GM12878 (cell line): ENCODE data around the gene TMEM170B. TPM values are rescaled to one million over a fixed set of nuclear protein-coding genes. Genes with fewer than 3 reads are reported as not detected.

ENCODE experiments used
- ATAC-seq: fragments of 200-7000 bp; cut with Tn5 transposase; 3 replicates; pipeline ENCODE4 v1.9.1; 2020; ENCODE audit warnings: mild to moderate bottlenecking, moderate library complexity
- BruUV-seq: library from RNA; stranded (reverse); fragments of 400-500 nt; replicated peaks from 2 replicates; lab custom pipeline; 2021; lab: Mats Ljungman, UMichigan
- CTCF ChIA-PET: fragments of 300-600 bp; sonication (Branson Sonifier 250); formaldehyde crosslinking; extraction: SDS; loops from one replicate; lab custom pipeline; 2021; ENCODE audit warnings: inconsistent platforms; lab: Yijun Ruan, JAX
- POLR2A ChIA-PET: fragments of 350-600 bp; formaldehyde crosslinking; extraction: SDS; loops from one replicate; lab custom pipeline; 2021; ENCODE audit warnings: inconsistent platforms; lab: Charles Lee
- RAD21 ChIA-PET: fragments of 300-600 bp; sonication (Branson Sonifier 250); formaldehyde crosslinking; loops from one replicate; lab custom pipeline; 2023; ENCODE audit warnings: antibody characterized with exemption; ENCODE audit not compliant: unreplicated experiment; lab: Charles Lee
- SMC1A ChIA-PET: fragments of 300-600 bp; sonication (Branson Sonifier 250); formaldehyde crosslinking; loops from one replicate; lab custom pipeline; 2023; ENCODE audit not compliant: unreplicated experiment, uncharacterized antibody; lab: Charles Lee
- DNase-seq: peaks from one replicate; pipeline ENCODE4 v3.0.0-alpha.2; 2011; ENCODE audit warnings: low read depth, low spot score
- FAIRE-seq: peaks from 3 replicates; lab custom pipeline; 2011; peaks lifted over from hg19 to GRCh38; lab: Jason Lieb, UNC
- H2AFZ ChIP-seq: 2 replicates; pipeline ENCODE4 v1.6.0; 2011; ENCODE audit warnings: low read depth, low read length, control low read depth; ENCODE audit not compliant: control insufficient read depth
- H3K27ac ChIP-seq: 2 replicates; pipeline ENCODE4 v1.5.1; 2011; ENCODE audit warnings: control low read depth; ENCODE audit not compliant: control insufficient read depth, insufficient read depth
- H3K27me3 ChIP-seq, 2 experiments: replicated peaks in 1 of 2; 2 replicates each; pipeline versions ENCODE4 v1.6.0 to v1.6.1; 2011; ENCODE audit warnings: low read length in 1 of 2; ENCODE audit not compliant: control insufficient read depth in 2 of 2, insufficient read depth in 2 of 2
- H3K36me3 ChIP-seq, 2 experiments: 2 replicates each; pipeline ENCODE4 v1.5.1; 2011; ENCODE audit warnings: low read length in 1 of 2; ENCODE audit not compliant: control insufficient read depth in 2 of 2, insufficient read depth in 2 of 2
- H3K4me1 ChIP-seq: 2 replicates; pipeline ENCODE4 v1.6.1; 2011; ENCODE audit warnings: mild to moderate bottlenecking, low read length, moderate library complexity, mixed read lengths; ENCODE audit not compliant: control insufficient read depth, insufficient read depth
- H3K4me2 ChIP-seq: 2 replicates; pipeline ENCODE4 v1.6.0; 2011; ENCODE audit warnings: control low read depth; ENCODE audit not compliant: control insufficient read depth, insufficient read depth
- H3K4me3 ChIP-seq: fragments of 200-600 bp; sonication (generic); 2 replicates; pipeline ENCODE4 v1.5.1; 2016
- H3K79me2 ChIP-seq: 2 replicates; pipeline ENCODE4 v1.6.0; 2011; ENCODE audit warnings: low read length; ENCODE audit not compliant: control insufficient read depth, insufficient read depth
- H3K9ac ChIP-seq: 2 replicates; pipeline ENCODE4 v1.8.0; 2011; ENCODE audit warnings: low read length, control low read depth, mixed read lengths; ENCODE audit not compliant: control insufficient read depth, insufficient read depth
- H3K9me3 ChIP-seq: replicated peaks from 3 replicates; pipeline ENCODE4 v1.5.1; 2011; ENCODE audit warnings: mild to moderate bottlenecking, low read length; ENCODE audit not compliant: control insufficient read depth, insufficient read depth
- H4K20me1 ChIP-seq: 2 replicates; pipeline ENCODE4 v1.6.0; 2011; ENCODE audit not compliant: control insufficient read depth, insufficient read depth
- DPF2 ChIP-seq: fragments of 450-650 bp; IDR thresholded peaks from 2 replicates; pipeline ENCODE4 v1.6.1; 2017; ENCODE audit warnings: mild to moderate bottlenecking
- KDM1A ChIP-seq: fragments of 200-600 bp; sonication (generic); IDR thresholded peaks from 2 replicates; pipeline ENCODE4 v1.6.1; 2016; ENCODE audit warnings: borderline replicate concordance
- LARP7 ChIP-seq: fragments of 450-650 bp; IDR thresholded peaks from 2 replicates; pipeline ENCODE4 v1.6.1; 2017; ENCODE audit warnings: mild to moderate bottlenecking
- RUNX3 ChIP-seq: IDR thresholded peaks from 2 replicates; pipeline ENCODE4 v1.6.1; 2012; ENCODE audit warnings: low read length, inconsistent platforms
- WGBS: methylation state at CpG from one replicate; pipeline ENCODE4 v1.1.6; 2016; ENCODE audit warnings: low lambda C conversion rate; ENCODE audit not compliant: insufficient replicate concordance, insufficient coverage; ENCODE audit errors: missing lambda C conversion rate; 5-methylcytosine and 5-hydroxymethylcytosine counted together
- in situ Hi-C: fragments of 300-500 bp; cut with MboI; formaldehyde crosslinking; loops from 9 replicates; pipeline ENCODE4 v1.14.3; 2018; ENCODE audit warnings: mixed read lengths
- intact Hi-C: fragments of 100-400 bp; cut with micrococcal nuclease; formaldehyde crosslinking; loops from one replicate; pipeline ENCODE4 v1.14.2; 2022; ENCODE audit not compliant: unreplicated experiment
- polyA plus RNA-seq, 11 experiments: library from polyadenylated mRNA; depleted of rRNA in 4 of 11; unstranded in 6 of 11; stranded (reverse) in 5 of 11; fragments of >200 nt; fragmentation: Nextera tagmentation in 4 of 11; fragmentation: Illumina TruSeq in 1 of 11; extraction: Ambion mirVana in 4 of 11; extraction: Trizol in 1 of 11; gene quantifications; 1 replicate in 1 of 11; 2 replicates in 10 of 11; pipeline versions ENCODE4 v1.2.1 to v1.2.3, GENCODE V29; 2011 to 2016; ENCODE audit warnings: inconsistent platforms in 2 of 11, missing spikeins in 2 of 11, low read depth in 1 of 11
- total RNA-seq, 4 experiments: library from RNA; depleted of rRNA in 3 of 4; stranded (reverse); fragments of >200 nt in 3 of 4; fragmentation: Illumina TruSeq in 1 of 4; extraction: Trizol in 1 of 4; gene quantifications; 2 replicates each; pipeline versions ENCODE4 v1.2.1 to v1.2.3, GENCODE V29; 2013 to 2021
- TF ChIP-seq, protein P1 (sequence below): IDR thresholded peaks from 2 replicates; pipeline ENCODE4 v1.6.1; 2012; ENCODE audit warnings: mild to moderate bottlenecking, low read depth, low read length
- TF ChIP-seq, protein P2 (sequence below): fragments of 450-650 bp; formaldehyde crosslinking; IDR thresholded peaks from 2 replicates; pipeline ENCODE4 v1.5.0; 2022; ENCODE audit warnings: mild to moderate bottlenecking, missing genetic modification characterization

TMEM170B gene
- total and polyA plus RNA-seq, 10 of the 15 experiments (the other 5 are each of a cell fraction or from before 2014, with no cell fraction given) = 0.38 to 10.3 (median 4.2) TPM

DNA sequence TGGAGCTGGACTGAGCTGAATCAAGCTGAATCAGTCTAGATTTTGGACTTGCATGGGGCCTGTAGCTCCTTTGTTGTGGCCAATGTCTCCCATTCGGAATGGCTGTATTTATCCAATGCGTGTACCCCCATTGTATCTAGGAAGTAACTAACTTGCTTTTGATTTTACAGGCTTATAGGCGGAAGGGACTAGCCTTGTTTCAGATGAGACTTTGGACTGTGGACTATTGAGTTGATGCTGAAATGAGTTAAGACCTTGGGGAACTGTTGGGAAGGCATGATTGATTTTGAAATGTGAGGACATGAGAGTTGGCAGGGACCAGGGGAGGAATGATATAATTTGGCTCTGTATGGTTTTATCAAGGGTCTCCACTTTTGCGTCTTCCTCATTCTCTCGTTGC lies 3.0 kb upstream of the TMEM170B start (continued):
- TF ChIP-seq KDM1A (no peak), LARP7 (no peak), RUNX3 (no peak), DPF2 (no peak)
- TF ChIP-seq, all 136 proteins: peak for 0

DNA sequence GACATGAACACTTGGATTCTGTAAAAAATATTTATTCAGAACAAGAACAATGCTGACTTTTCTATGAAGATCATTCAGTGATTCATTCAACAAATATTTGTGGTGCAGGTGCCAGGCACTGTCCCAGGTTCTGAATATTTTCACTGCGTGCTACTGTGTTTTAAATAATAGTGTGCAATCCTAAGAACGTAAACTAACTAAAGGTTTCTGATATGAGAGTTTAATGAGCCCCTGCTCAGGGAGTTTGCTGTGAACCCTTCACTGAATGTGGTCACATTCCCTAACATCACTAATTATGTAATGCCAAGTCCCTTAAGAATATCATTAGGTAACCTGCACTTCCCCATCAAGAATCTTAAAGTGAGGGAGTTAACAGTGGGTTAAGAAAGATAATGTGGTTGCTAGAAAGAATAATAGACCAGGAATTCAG lies 1.7 kb upstream of the TMEM170B start:
- no TSS peak for BruUV-seq
- H2AFZ ChIP-seq = no peak overlapping the region
- DNase-seq (no peak), ATAC-seq (no peak), FAIRE-seq (no peak)
- no peak overlapping the region for H3K9ac ChIP-seq
- RAD21 ChIA-PET = interaction anchor here (1.1 kb wide), 1 partner anchor 20 kb away, joined by 3 read pairs; no protein-coding TSS in a partner anchor
- H3K4me1 ChIP-seq = no peaks in the 10 kb centered on the region; the same call in 1 of the 2 replicates
- H3K4me2 ChIP-seq = no peak overlapping the region
- WGBS = 100% methylated on average over 2 of the region's 2 CpGs
- POLR2A ChIA-PET = interaction anchor here (0.6 kb wide), 1 partner anchor 9 kb away, joined by 4 read pairs; no protein-coding TSS in a partner anchor
- CTCF ChIA-PET = interaction anchor here (1.3 kb wide), 1 partner anchor 40 kb away, joined by 3 read pairs; no protein-coding TSS in a partner anchor
- no peaks in the 10 kb centered on the region for H4K20me1 ChIP-seq
- H3K27me3 ChIP-seq = no peaks in the 10 kb centered on the region
- no peaks in the 10 kb centered on the region for H3K36me3 ChIP-seq
- SMC1A ChIA-PET = no interaction called here
- 0 out of 2 replicates have a peak, but pooled peaks have one; percentile 8 for TF ChIP-seq RUNX3
- TF ChIP-seq, protein P1, sequence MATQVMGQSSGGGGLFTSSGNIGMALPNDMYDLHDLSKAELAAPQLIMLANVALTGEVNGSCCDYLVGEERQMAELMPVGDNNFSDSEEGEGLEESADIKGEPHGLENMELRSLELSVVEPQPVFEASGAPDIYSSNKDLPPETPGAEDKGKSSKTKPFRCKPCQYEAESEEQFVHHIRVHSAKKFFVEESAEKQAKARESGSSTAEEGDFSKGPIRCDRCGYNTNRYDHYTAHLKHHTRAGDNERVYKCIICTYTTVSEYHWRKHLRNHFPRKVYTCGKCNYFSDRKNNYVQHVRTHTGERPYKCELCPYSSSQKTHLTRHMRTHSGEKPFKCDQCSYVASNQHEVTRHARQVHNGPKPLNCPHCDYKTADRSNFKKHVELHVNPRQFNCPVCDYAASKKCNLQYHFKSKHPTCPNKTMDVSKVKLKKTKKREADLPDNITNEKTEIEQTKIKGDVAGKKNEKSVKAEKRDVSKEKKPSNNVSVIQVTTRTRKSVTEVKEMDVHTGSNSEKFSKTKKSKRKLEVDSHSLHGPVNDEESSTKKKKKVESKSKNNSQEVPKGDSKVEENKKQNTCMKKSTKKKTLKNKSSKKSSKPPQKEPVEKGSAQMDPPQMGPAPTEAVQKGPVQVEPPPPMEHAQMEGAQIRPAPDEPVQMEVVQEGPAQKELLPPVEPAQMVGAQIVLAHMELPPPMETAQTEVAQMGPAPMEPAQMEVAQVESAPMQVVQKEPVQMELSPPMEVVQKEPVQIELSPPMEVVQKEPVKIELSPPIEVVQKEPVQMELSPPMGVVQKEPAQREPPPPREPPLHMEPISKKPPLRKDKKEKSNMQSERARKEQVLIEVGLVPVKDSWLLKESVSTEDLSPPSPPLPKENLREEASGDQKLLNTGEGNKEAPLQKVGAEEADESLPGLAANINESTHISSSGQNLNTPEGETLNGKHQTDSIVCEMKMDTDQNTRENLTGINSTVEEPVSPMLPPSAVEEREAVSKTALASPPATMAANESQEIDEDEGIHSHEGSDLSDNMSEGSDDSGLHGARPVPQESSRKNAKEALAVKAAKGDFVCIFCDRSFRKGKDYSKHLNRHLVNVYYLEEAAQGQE = peak; percentile 81
- TF ChIP-seq, protein P2, sequence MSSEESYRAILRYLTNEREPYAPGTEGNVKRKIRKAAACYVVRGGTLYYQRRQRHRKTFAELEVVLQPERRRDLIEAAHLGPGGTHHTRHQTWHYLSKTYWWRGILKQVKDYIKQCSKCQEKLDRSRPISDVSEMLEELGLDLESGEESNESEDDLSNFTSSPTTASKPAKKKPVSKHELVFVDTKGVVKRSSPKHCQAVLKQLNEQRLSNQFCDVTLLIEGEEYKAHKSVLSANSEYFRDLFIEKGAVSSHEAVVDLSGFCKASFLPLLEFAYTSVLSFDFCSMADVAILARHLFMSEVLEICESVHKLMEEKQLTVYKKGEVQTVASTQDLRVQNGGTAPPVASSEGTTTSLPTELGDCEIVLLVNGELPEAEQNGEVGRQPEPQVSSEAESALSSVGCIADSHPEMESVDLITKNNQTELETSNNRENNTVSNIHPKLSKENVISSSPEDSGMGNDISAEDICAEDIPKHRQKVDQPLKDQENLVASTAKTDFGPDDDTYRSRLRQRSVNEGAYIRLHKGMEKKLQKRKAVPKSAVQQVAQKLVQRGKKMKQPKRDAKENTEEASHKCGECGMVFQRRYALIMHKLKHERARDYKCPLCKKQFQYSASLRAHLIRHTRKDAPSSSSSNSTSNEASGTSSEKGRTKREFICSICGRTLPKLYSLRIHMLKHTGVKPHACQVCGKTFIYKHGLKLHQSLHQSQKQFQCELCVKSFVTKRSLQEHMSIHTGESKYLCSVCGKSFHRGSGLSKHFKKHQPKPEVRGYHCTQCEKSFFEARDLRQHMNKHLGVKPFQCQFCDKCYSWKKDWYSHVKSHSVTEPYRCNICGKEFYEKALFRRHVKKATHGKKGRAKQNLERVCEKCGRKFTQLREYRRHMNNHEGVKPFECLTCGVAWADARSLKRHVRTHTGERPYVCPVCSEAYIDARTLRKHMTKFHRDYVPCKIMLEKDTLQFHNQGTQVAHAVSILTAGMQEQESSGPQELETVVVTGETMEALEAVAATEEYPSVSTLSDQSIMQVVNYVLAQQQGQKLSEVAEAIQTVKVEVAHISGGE (CRISPR knock-in tag) = no peak
- in situ Hi-C loops (no loop called here), intact Hi-C loops (loop anchor here (2.0 kb wide), 1 partner anchor 21 kb away; no protein-coding TSS in a partner anchor)
- no peaks in the 10 kb centered on the region for H3K9me3 ChIP-seq
- no peak overlapping the region for H3K4me3 ChIP-seq
- H3K27ac ChIP-seq = no peak overlapping the region
- H3K79me2 ChIP-seq = peaks cover 21% of the 10 kb centered on the region
